Skeletal muscle tissue (tissue), 4 donors: Measurements from ENCODE around the gene GOLGA6L10. TPM values are rescaled to one million over a fixed set of nuclear protein-coding genes. Genes with fewer than 3 reads are reported as not detected.
"Not testable (repeated sequence)": the region's sequence is repeated elsewhere in the genome, so short reads cannot be mapped to it uniquely, and the experiment has no call there.

Experiments
- H3K27ac ChIP-seq: one replicate; pipeline ENCODE4 v1.7.0; 2013; ENCODE audit warnings: mild to moderate bottlenecking, low read depth, low read length, inconsistent platforms
- H3K27me3 ChIP-seq, 3 donors: one replicate each; pipeline ENCODE4 v1.7.0; 2013; ENCODE audit warnings: low read length in 3 of 3; ENCODE audit not compliant: control insufficient read depth in 3 of 3, insufficient read depth in 3 of 3
- H3K36me3 ChIP-seq, 3 donors: one replicate each; pipeline ENCODE4 v1.7.0; 2013; ENCODE audit warnings: low read length in 3 of 3; ENCODE audit not compliant: control insufficient read depth in 3 of 3, insufficient read depth in 3 of 3
- H3K4me1 ChIP-seq, 3 donors: one replicate each; pipeline ENCODE4 v1.7.0; 2013; ENCODE audit warnings: low read length in 3 of 3, mild to moderate bottlenecking in 3 of 3; ENCODE audit not compliant: control insufficient read depth in 3 of 3, insufficient read depth in 3 of 3
- H3K4me3 ChIP-seq, 3 donors: one replicate each; pipeline ENCODE4 v1.7.0; 2013; ENCODE audit warnings: low read length in 3 of 3
- H3K9ac ChIP-seq, 3 donors: one replicate each; pipeline ENCODE4 v1.7.0; 2013; ENCODE audit warnings: low read length in 3 of 3, mild to moderate bottlenecking in 3 of 3, moderate library complexity in 2 of 3, low read depth in 1 of 3
- H3K9me3 ChIP-seq, 3 donors: one replicate each; pipeline ENCODE4 v1.7.0; 2013; ENCODE audit warnings: low read length in 3 of 3; ENCODE audit not compliant: control insufficient read depth in 3 of 3
- total RNA-seq: library from RNA; depleted of rRNA; stranded (reverse); fragments of >200 nt; gene quantifications from one replicate; pipeline ENCODE4 v1.2.3, GENCODE V29; 2014
- donor health status: Osteomylitis.

Gene GOLGA6L10
- total RNA-seq, 1 donor from 2014 or later = 0.52 TPM

DNA sequence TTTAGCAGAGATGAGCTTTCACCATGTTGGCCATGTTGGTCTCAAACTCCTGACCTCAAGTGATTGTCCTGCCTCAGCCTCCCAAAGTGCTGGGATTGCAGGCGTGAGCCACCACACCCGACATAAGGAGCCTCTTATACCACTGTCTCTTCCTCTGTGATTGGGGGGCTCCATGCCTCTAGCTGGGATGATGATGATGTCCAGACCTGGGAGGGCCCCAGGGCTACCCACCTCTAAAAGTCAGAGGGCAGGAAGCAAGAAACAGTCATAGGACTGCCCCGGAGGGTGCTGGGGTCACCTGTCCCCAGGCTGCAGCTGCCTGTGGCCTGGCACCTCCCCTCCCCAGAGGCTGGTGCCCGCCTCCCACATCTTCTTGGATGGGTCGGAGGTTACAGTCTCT is 5.4 kb downstream of the GOLGA6L10 start:
- not testable (repeated sequence) for H3K4me1 ChIP-seq, H3K27ac ChIP-seq, H3K9ac ChIP-seq, H3K27me3 ChIP-seq, H3K9me3 ChIP-seq, H3K36me3 ChIP-seq, H3K4me3 ChIP-seq

DNA sequence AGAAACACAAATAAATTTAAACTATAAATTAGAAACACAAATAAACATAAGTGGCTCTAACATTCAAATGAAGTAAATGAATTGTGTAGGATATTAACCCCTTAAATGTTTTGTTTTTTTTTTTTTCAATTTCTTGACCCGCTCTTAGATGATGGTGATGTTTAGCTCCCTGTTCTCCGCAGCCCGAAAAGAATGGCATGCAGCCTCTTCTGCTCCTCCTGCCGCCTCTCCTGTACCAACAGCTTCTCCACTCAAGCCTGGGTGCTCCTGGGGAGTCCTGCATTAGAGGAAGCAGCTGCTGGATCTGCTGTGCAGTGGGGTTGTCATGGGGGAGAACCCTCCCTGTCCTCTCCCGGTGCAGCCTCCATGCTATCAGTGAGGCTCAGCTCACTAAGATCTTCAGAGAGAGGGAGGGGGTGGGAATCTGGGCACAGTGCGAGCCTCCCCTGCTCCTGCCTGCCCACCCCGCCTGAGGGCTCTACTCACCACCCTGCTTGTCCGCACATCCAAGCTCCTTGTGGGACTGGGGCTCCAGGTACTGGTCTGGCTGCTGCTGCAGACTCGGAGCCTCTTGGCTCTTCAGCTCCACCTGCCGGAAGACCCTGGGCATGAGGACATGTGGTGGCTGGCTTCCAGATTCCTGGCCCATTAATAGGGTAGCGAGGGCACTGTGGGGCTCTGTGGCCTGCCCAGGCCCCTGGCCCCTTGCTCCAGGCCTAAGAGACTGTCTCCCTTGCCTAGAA is 6.5 kb downstream of the GOLGA6L10 start:
- H3K9ac ChIP-seq, H3K27me3 ChIP-seq, H3K4me1 ChIP-seq, H3K4me3 ChIP-seq, H3K9me3 ChIP-seq, H3K36me3 ChIP-seq, H3K27ac ChIP-seq: not testable (repeated sequence)

DNA sequence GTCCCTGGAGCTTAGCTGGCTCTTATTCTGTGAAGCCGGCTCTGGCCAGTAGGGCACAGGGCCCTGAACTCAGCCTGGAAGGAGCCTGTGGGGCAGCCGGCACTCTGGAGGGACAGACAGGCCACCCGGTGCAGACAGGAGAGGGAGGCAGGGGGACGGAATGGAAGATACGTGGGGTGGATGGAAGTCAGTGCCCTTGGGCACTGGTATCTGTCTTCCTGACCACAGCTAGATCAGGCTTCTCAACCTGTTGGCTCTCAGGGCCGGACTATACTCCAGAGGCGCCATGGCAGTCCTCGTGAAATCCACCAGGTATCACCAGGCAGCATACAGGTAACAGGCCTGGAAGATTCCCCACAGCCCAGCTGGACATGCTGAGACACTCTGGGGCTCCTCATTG is 10.7 kb downstream of the GOLGA6L10 start:
- not testable (repeated sequence) for H3K9me3 ChIP-seq, H3K36me3 ChIP-seq, H3K4me1 ChIP-seq, H3K9ac ChIP-seq, H3K27ac ChIP-seq, H3K4me3 ChIP-seq, H3K27me3 ChIP-seq

DNA sequence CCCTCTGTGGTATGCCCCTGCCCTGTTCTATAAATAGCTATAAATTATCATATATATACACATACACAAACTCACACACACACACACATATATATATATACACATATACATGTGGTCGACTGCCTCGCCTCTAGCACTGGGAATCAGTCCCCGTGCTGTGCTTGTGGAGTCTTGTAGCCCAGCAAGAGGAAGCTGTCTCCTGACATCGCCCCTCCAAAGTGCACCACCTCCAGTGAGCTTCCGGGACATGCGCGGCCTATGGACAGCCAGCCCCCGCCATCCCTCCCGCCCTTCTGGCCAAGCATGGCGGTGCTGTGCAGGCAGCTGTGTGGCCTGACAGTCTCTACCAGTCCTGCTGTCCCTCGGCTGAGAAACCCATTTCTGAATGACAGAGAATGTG is 11.2 kb downstream of the GOLGA6L10 start:
- H3K36me3 ChIP-seq, H3K9me3 ChIP-seq, H3K4me3 ChIP-seq, H3K4me1 ChIP-seq, H3K9ac ChIP-seq, H3K27ac ChIP-seq, H3K27me3 ChIP-seq: not testable (repeated sequence)

DNA sequence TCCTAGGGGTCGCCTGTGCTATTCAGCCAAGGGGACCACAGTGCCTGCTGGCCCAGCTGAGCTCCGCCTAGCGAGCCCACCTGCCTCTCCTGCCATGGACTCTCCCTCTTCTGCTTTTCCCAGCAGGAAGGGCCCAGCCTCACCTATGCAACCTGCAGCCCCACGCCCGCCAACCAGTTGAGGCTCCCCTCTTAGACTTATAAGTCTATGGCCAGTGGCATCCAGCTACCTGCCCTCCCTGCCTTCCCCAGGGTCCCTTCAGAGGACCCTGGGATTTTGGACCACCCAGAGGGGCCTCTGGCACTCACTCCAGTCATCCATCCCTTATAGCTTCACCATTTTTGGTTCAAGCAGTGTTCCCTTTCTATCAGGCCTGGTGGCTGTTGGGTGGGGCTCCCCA is 12.2 kb downstream of the GOLGA6L10 start:
- H3K9ac ChIP-seq, H3K27me3 ChIP-seq: not testable (repeated sequence)

DNA sequence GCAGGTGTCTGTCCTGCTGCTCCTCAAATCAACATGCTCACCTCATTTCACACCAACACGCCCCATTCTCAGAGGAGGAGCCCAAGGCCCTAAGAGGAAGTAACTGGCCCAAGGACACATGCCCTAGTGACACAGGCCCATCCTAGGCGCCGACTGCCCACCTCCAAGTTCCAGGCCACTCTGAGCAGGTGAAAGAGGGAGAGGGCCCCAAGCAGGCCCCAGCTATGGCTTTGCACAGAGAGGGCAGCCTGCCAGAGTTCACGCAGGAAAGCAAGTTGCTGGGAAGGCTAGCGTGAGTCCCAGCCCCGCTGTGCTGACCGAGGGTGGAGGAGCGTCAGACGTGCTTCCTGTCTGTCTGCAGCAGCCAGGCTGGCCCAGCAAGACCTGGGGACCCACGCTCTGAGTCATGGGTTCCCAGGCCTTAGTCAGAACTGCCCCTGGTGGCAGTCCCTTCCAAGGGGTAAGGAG is 13.1 kb downstream of the GOLGA6L10 start:
- H3K36me3 ChIP-seq, H3K27ac ChIP-seq, H3K4me3 ChIP-seq, H3K9ac ChIP-seq, H3K27me3 ChIP-seq, H3K9me3 ChIP-seq, H3K4me1 ChIP-seq: not testable (repeated sequence)

More for the DNA sequence above, 12.2 kb downstream of the GOLGA6L10 start:
- H3K4me3 ChIP-seq, H3K36me3 ChIP-seq, H3K9me3 ChIP-seq, H3K4me1 ChIP-seq, H3K27ac ChIP-seq: not testable (repeated sequence)

DNA sequence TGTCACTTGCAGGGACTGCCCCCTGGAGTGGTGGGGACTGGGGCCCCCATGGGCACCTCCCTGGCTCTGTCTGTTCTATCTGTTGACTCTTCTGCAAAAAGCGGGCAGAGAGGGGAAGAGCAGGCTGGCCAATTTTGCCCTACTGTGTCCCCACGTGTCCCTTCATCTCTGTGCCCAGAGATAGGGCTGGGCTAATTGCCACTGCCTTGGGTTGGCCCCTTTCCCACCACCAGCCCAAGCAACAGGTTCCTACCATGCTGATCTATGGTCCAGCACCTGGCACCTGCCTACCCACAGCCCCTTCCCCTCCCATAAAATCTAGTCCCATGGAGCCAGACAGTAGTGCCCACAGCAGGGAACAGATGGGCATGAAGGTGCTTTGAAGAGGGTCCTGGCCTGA is 14.3 kb downstream of the GOLGA6L10 start:
- H3K36me3 ChIP-seq, H3K27me3 ChIP-seq, H3K4me1 ChIP-seq, H3K9me3 ChIP-seq, H3K9ac ChIP-seq, H3K27ac ChIP-seq, H3K4me3 ChIP-seq: not testable (repeated sequence)

DNA sequence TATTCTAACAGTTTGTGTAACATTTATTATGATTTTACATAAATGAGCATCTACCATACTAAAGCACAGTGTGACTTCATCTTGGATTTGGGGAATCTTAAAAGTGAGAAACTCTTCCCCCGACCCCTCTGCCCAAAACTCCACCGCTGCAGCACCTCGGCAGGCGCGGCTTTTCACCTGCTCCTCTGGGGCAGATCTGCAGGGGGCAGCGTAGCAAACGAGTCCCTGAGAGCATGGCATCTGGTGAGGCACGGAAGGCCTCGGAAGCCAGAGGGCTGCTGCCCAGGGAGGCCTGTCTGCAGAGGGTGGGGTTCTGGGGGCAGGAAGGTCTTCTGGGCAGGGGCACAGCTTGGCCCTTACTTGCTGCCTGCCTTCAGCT is 14.7 kb downstream of the GOLGA6L10 start:
- not testable (repeated sequence) for H3K27ac ChIP-seq

DNA sequence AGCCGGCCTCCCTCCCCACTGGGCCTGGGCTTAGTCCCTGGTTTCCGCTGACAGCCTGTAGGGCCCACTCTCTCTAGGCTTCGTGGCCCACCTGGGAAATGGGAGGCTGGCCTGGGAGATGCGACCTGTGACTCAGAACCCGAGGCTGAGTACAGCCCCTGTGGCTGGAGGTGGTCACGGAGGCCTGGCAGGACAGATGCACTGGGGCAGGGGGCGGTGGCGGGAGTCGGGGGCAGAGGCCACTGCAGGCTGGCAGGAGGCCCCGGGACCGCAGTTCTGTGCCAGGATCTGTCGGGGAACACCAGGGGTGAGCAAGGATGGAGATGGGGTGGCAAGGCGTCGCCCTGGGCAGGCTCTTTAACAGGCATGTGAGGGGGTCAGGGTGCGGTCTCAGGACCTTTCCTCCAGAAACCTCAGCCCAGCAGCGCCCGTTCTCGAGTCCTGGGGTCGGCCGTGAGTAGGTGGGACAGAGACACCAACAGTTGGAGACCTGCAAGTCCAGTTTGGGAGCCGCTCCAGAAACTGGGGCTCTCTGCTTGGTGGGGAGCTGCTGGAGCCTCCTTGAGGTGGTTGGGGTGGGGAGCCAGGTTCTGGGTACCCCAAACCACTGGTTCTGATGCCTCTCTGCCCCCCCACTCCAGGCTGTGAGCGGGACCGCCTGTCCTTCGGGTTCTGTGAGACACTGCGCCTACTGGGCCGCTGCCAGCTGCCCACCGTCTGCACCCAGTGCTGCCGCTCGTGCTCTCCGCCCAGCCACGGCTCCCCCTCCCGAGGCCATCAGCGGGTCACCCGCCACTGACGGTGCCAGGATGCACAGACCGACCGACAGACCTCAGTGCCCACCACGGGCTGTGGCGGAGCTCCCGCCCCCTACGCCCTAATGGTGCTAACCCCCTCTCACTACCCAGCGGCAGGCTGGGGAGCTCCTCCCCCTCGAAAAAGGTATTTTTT is 15.4 kb downstream of the GOLGA6L10 start:
- not testable (repeated sequence) for H3K36me3 ChIP-seq, H3K9me3 ChIP-seq, H3K4me1 ChIP-seq, H3K4me3 ChIP-seq, H3K27me3 ChIP-seq
- Histone ChIP-seq H3K9ac (peak overlapping the region in 1 of 3 donors; percentile 25), H3K27ac (peak overlapping the region; percentile 30)

More for the DNA sequence above, 14.7 kb downstream of the GOLGA6L10 start:
- not testable (repeated sequence) for H3K36me3 ChIP-seq, H3K9me3 ChIP-seq, H3K27me3 ChIP-seq, H3K9ac ChIP-seq, H3K4me1 ChIP-seq, H3K4me3 ChIP-seq
